ENCODE results near the gene COL18A1. TPM values are rescaled to one million over a fixed set of nuclear protein-coding genes. Genes with fewer than 3 reads are reported as not detected.

Gene COL18A1
- total and polyA plus RNA-seq, 11 donors: 31.7 to 109 (median 59.0) TPM

DNA sequence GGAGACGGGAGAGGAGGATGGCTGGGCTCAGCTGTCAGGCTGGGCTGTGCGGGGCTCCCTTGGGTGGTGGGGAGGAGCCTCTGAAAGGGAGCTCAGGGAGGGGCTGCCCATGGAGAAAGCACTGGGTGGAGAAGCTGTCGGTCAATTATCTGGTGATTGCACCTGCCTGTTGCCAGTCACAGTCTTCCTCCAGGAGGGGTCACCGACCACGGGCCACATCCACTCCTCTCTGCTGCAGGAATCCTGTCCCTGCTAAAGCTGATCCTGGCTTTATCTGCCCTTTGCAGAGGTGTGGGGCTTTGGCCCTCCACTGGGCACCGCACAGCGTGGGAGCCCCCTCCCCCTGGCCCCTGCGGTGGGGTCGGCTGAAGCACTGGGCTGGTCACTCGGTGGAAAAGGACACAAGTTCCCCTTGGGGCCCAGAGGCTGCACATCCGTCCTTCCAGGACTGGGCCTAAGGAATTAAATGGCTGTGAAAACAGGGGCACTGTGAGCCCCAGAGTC is 21.8 kb upstream of the COL18A1 start:
- 76 to 87% (median 82%) methylated on average over 7 to 11 of the region's 11 CpGs for WGBS, 4 donors
- Histone ChIP-seq H3K27me3 (no peaks in the 10 kb centered on the region), H3K27ac (no peak overlapping the region), H3K4me3 (no peak overlapping the region), H3K36me3 (no peaks in the 10 kb centered on the region), H3K9me3 (no peaks in the 10 kb centered on the region), H3K4me1 (peaks cover 0 to 20% (median 17%) of the 10 kb centered on the region in 12 donors)
- DNase-seq: peak; percentile 4 to 35 (median 14)
- TF ChIP-seq, protein P1, sequence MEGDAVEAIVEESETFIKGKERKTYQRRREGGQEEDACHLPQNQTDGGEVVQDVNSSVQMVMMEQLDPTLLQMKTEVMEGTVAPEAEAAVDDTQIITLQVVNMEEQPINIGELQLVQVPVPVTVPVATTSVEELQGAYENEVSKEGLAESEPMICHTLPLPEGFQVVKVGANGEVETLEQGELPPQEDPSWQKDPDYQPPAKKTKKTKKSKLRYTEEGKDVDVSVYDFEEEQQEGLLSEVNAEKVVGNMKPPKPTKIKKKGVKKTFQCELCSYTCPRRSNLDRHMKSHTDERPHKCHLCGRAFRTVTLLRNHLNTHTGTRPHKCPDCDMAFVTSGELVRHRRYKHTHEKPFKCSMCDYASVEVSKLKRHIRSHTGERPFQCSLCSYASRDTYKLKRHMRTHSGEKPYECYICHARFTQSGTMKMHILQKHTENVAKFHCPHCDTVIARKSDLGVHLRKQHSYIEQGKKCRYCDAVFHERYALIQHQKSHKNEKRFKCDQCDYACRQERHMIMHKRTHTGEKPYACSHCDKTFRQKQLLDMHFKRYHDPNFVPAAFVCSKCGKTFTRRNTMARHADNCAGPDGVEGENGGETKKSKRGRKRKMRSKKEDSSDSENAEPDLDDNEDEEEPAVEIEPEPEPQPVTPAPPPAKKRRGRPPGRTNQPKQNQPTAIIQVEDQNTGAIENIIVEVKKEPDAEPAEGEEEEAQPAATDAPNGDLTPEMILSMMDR (IDR thresholded peaks at IDR 0.05): no peak
- TF ChIP-seq POLR2A (IDR thresholded peaks at IDR 0.05): no peak
- no peak for ATAC-seq
- intact Hi-C loops (cut with DNase I): loop anchor here in 2 of 10 donors (10.0 kb wide), 1 partner anchor 52 kb away; no protein-coding TSS in a partner anchor

DNA sequence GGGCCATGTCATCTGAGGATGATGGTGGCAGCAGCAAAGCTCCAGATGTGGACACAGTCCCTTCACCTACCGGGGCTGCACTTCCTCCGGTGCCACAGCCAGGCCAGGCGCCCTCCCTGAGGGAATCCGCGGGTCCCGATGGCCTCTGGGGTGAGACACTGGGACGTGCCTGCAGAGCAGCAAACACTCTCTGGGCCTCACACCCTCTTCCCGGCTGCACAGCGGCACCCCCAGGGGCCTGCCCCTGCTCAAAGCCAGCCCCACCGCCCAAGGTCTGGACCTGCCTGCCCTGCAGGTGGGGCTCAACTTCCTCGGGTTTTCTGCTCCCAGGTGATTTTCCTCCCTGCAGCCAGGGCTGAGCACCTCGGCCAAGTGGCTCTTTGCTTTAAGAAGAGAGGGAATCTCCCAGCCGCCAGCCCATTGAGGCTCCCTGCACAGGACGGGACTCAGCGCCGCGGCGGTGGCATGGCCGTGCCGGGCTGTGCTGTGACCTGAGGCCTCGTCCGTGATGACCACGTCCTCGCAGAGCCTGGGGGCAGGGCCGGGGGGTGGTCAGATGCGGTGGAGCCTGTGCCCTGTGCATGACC is 21.3 kb upstream of the COL18A1 start:
- Histone ChIP-seq H3K9me3 (no peaks in the 10 kb centered on the region), H3K36me3 (no peaks in the 10 kb centered on the region), H3K27me3 (no peaks in the 10 kb centered on the region), H3K4me3 (no peak overlapping the region), H3K4me1 (peaks cover 0 to 21% (median 17%) of the 10 kb centered on the region in 12 donors), H3K27ac (no peak overlapping the region)
- ATAC-seq: no peak
- intact Hi-C loops (cut with DNase I): loop anchor here in 2 of 10 donors (10.0 kb wide), 1 partner anchor 51 kb away; no protein-coding TSS in a partner anchor
- peak; percentile 7 to 49 (median 16) for DNase-seq
- no peak for TF ChIP-seq POLR2A (IDR thresholded peaks at IDR 0.05)
- TF ChIP-seq, protein P1 (IDR thresholded peaks at IDR 0.05): no peak
- 83 to 85% (median 84%) methylated on average over 18 to 26 of the region's 26 CpGs for WGBS, 4 donors

DNA sequence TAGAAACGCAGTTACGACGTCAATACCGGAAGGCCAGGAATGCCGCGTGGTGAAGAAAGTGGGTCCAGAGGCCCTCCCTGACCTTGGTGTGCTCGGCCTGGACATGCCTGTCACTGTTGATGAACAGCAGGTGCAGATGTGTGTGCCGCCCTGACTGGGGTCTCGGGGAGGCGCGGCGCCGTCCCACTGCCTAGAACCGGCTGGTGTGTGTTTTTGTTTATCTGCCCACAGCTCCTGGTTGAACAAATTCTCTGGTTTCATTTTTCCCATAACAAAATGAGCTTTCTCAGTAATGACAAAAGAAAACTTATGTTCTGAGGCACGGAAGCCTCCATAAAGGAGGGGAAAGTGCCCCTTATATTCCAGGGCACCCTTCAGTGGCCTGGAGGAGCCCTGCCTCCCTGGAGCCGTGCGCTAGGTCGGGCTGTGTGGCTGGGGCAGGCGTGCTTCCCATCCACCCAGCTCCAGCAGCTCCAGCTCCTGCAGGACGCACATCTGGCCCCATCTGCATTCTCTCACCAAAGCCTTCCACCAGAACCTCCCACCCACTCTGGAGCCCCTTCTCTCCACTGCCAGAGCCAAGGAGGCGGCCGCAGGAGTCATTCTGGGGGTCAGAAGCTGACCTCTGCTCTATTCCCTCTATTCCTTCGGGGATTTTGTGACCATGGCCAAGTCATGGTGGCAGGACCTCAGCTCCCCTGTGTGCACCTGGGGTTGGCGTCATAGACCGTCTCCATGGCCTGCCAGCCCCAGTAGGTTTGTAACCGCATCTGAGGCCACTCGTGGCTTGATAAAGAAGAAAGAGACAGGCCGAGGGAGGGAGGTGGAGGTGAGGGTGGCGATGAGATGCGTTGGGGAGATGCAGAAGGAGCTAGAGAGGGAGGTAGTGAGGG is 20.1 kb upstream of the COL18A1 start:
- H3K36me3 ChIP-seq: no peaks in the 10 kb centered on the region
- no peaks in the 10 kb centered on the region for H3K9me3 ChIP-seq
- no peak overlapping the region for H3K4me3 ChIP-seq
- intact Hi-C loops (cut with DNase I): loop anchor here in 6 of 10 donors (5.0 to 10.0 kb wide), 3 partner anchors 50 to 93 kb away; no protein-coding TSS in a partner anchor
- H3K4me1 ChIP-seq: peaks cover 0 to 21% (median 17%) of the 10 kb centered on the region in 12 donors
- no peak overlapping the region for H3K27ac ChIP-seq
- DNase-seq (peak; percentile 5 to 39 (median 17)), ATAC-seq (no peak)
- H3K27me3 ChIP-seq: no peaks in the 10 kb centered on the region
- no peak for TF ChIP-seq POLR2A (IDR thresholded peaks at IDR 0.05)
- TF ChIP-seq, protein P1 (IDR thresholded peaks at IDR 0.05): no peak
- WGBS, 4 donors: 88 to 92% (median 91%) methylated on average over 30 of the region's 30 CpGs
